WTC11 (cell line): ENCODE results near the gene FZD7.

Experiments used
- CBFB ChIP-seq: sonication (generic); formaldehyde crosslinking; IDR thresholded peaks from 2 replicates; pipeline ENCODE4 v1.8.1; 2022; ENCODE audit warnings: mild to moderate bottlenecking, low read depth, missing genetic modification reagents
- SMAD4 ChIP-seq: sonication (generic); formaldehyde crosslinking; IDR thresholded peaks from 2 replicates; pipeline ENCODE4 v1.8.0; 2022; ENCODE audit warnings: mild to moderate bottlenecking, missing genetic modification reagents
- TF ChIP-seq, protein P1 (sequence below): sonication (generic); formaldehyde crosslinking; IDR thresholded peaks from 2 replicates; pipeline ENCODE4 v1.8.1; 2023; ENCODE audit warnings: mild to moderate bottlenecking, moderate library complexity, missing genetic modification reagents
- TF ChIP-seq, protein P2 (sequence below): sonication (generic); formaldehyde crosslinking; IDR thresholded peaks from 2 replicates; pipeline ENCODE4 v1.8.0; 2022; ENCODE audit warnings: mild to moderate bottlenecking, missing genetic modification reagents
- TF ChIP-seq, protein P3 (sequence below): fragments of 200-600 bp; IDR thresholded peaks from 2 replicates; pipeline ENCODE4 v1.8.0; 2022; ENCODE audit warnings: antibody characterized with exemption

DNA sequence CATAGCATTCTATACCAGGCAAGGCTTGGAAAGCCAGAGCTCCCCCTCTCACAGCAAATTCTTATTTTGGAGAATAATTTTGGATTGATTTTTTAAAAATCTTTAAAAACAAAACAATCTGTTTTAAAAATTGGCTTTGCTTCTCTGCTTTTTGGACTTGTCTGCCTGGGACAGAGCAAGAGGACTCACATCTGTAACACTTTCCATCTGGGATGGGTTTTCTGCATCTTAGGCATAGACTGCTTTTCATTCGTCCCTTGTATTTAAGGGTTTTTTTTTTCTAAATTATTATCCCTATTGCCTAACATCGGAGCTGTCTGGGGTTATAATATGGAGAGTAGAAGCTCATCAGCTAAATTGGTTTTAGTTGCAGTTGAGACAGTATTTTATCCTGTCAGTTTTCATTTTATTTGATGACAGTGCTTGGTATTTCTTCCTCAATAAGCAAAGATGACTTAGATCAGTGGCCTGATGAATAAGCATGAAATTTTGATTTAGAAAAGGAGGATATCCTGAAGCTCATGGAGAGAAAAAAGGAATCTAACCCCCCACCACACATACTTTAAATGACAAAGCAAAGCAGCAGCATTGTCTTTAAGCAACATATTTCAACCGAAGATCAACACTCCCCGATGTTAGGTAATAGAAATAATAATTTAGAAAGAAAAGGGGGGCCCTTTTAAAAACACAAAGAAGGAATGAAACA, 2.3 kb upstream of the FZD7 start:
- TF ChIP-seq SMAD4 (CRISPR knock-in tag) (no peak), CBFB (CRISPR knock-in tag) (no peak)
- TF ChIP-seq, protein P1, sequence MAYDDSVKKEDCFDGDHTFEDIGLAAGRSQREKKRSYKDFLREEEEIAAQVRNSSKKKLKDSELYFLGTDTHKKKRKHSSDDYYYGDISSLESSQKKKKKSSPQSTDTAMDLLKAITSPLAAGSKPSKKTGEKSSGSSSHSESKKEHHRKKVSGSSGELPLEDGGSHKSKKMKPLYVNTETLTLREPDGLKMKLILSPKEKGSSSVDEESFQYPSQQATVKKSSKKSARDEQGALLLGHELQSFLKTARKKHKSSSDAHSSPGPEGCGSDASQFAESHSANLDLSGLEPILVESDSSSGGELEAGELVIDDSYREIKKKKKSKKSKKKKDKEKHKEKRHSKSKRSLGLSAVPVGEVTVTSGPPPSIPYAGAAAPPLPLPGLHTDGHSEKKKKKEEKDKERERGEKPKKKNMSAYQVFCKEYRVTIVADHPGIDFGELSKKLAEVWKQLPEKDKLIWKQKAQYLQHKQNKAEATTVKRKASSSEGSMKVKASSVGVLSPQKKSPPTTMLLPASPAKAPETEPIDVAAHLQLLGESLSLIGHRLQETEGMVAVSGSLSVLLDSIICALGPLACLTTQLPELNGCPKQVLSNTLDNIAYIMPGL (CRISPR knock-in tag), result no peak
- TF ChIP-seq, protein P2, sequence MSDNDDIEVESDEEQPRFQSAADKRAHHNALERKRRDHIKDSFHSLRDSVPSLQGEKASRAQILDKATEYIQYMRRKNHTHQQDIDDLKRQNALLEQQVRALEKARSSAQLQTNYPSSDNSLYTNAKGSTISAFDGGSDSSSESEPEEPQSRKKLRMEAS, result no peak
- TF ChIP-seq, protein P3, sequence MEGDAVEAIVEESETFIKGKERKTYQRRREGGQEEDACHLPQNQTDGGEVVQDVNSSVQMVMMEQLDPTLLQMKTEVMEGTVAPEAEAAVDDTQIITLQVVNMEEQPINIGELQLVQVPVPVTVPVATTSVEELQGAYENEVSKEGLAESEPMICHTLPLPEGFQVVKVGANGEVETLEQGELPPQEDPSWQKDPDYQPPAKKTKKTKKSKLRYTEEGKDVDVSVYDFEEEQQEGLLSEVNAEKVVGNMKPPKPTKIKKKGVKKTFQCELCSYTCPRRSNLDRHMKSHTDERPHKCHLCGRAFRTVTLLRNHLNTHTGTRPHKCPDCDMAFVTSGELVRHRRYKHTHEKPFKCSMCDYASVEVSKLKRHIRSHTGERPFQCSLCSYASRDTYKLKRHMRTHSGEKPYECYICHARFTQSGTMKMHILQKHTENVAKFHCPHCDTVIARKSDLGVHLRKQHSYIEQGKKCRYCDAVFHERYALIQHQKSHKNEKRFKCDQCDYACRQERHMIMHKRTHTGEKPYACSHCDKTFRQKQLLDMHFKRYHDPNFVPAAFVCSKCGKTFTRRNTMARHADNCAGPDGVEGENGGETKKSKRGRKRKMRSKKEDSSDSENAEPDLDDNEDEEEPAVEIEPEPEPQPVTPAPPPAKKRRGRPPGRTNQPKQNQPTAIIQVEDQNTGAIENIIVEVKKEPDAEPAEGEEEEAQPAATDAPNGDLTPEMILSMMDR, result no peak
